ENCODE results near the gene MILR1. TPM values are rescaled to one million over a fixed set of nuclear protein-coding genes. Genes with fewer than 3 reads are reported as not detected.

MILR1 gene
- total RNA-seq, 1 experiment from 2014 or later: not detected

- Mint-ChIP-seq H3K4me1 (peaks cover 14% of the 10 kb centered on the region), H3K27ac (no peak overlapping the region), H3K4me3 (no peak overlapping the region), H3K36me3 (no peaks in the 10 kb centered on the region), H3K27me3 (ENCODE audit: low read depth) (peaks cover 5% of the 10 kb centered on the region), H3K9me3 (0 out of 2 replicates have a peak, but pooled peaks cover 4% of the 10 kb centered on the region)
- POLR2A ChIA-PET: interaction anchor here (0.6 kb wide), 1 partner anchor 198 kb away, joined by 3 read pairs; no protein-coding TSS in a partner anchor
- CTCF ChIA-PET: interaction anchor here (0.5 to 1.8 kb wide), 2 partner anchors 15 to 80 kb away, joined by 4 read pairs; no protein-coding TSS in a partner anchor
- DNase-seq (ENCODE audit: low spot score) (no peak), ATAC-seq (no peak)
- no peak for TF ChIP-seq ZNF671 (CRISPR knock-in tag; IDR thresholded peaks at IDR 0.05)
- TF ChIP-seq TP53 (CRISPR knock-in tag; IDR thresholded peaks at IDR 0.05): no peak
- no peak for TF ChIP-seq ZNF416 (CRISPR knock-in tag; IDR thresholded peaks at IDR 0.05)
- TF ChIP-seq ESRRA (CRISPR knock-in tag; IDR thresholded peaks at IDR 0.05; ENCODE audit: borderline replicate concordance): no peak
- TF ChIP-seq PREB (CRISPR knock-in tag; IDR thresholded peaks at IDR 0.05; ENCODE audit: borderline replicate concordance): no peak
- TF ChIP-seq ZNF121 (CRISPR knock-in tag; IDR thresholded peaks at IDR 0.05): no peak
- no peak for TF ChIP-seq ZMAT4 (CRISPR knock-in tag; IDR thresholded peaks at IDR 0.05)
- no peak for TF ChIP-seq FOXJ3 (CRISPR knock-in tag; IDR thresholded peaks at IDR 0.05; ENCODE audit: borderline replicate concordance)
- TF ChIP-seq SOX15 (CRISPR knock-in tag; IDR thresholded peaks at IDR 0.05): no peak
- no peak for TF ChIP-seq E2F1 (CRISPR knock-in tag; IDR thresholded peaks at IDR 0.05)
- TF ChIP-seq ARID4B (CRISPR knock-in tag; IDR thresholded peaks at IDR 0.05; ENCODE audit: borderline replicate concordance): no peak
- no peak for TF ChIP-seq OVOL2 (CRISPR knock-in tag; IDR thresholded peaks at IDR 0.05; ENCODE audit: borderline replicate concordance)
- no peak for TF ChIP-seq NFE2L1 (CRISPR knock-in tag; IDR thresholded peaks at IDR 0.05)
- no peak for TF ChIP-seq NFYB (CRISPR knock-in tag; conservative IDR thresholded peaks at IDR 0.05; ENCODE audit: low read depth)
- TF ChIP-seq ZBTB43 (CRISPR knock-in tag; IDR thresholded peaks at IDR 0.05): no peak
- no peak for TF ChIP-seq AFF4 (CRISPR knock-in tag; IDR thresholded peaks at IDR 0.05; ENCODE audit: borderline replicate concordance)
- no peak for TF ChIP-seq JAZF1 (CRISPR knock-in tag; IDR thresholded peaks at IDR 0.05)
- no peak for TF ChIP-seq ZNF423 (CRISPR knock-in tag; IDR thresholded peaks at IDR 0.05)
Measured at GRCh38 chr17:64400642-64401041, 48.3 kb upstream of the MILR1 start.
